GM19099 (cell line): Measurements from ENCODE around the gene DGKG.

Experiments
- POLR2A ChIP-seq: IDR thresholded peaks from 3 replicates; pipeline ENCODE4 v1.6.1; 2011; ENCODE audit warnings: low read depth; ENCODE audit not compliant: insufficient read length; ENCODE audit errors: extremely low read depth

DGKG gene

GRCh38 chr3:186133980-186134379 is 228.1 kb downstream of the DGKG start:
- no peak for TF ChIP-seq POLR2A

GRCh38 chr3:186132487-186132886 is 229.5 kb downstream of the DGKG start:
- no peak for TF ChIP-seq POLR2A

DNA sequence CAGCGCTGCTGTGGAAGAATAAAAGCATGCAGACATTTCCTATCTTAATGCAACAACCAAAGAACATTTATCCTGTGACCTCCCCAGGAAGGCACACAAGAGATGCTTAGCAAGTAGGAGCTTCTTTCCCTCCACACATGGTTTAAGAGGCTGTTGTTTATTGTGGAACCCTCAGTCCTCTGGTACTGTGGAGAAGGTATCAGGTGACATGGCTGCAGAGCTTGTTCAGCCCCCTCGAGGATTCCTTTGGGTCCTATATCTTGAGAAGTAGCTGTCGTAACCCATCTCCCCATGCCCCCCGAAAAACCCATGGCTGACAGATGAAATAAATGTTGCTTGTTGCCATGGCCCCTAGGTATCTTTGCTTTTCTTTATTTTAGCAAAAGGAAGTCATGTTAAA is 232.8 kb downstream of the DGKG start:
- TF ChIP-seq POLR2A: no peak

DNA sequence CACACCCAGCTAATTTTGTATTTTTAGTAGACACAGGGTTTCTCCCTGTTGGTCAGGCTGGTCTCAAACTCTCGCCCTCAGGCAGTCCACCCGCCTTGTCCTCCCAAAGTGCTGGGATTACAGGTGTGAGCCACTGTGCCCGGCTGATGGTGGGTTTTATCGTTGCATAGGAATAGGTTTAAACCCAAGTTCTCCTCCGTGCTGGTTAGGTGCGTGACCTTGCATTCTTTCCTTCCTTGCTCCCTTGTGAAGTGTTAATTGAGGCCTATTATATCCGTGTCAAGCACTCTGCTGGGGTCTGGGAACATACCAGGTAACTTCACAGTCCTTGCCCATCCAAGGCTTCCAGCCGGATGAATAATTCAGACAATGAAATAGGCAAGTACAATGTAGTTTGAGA is 233.9 kb downstream of the DGKG start:
- TF ChIP-seq POLR2A: no peak

DNA sequence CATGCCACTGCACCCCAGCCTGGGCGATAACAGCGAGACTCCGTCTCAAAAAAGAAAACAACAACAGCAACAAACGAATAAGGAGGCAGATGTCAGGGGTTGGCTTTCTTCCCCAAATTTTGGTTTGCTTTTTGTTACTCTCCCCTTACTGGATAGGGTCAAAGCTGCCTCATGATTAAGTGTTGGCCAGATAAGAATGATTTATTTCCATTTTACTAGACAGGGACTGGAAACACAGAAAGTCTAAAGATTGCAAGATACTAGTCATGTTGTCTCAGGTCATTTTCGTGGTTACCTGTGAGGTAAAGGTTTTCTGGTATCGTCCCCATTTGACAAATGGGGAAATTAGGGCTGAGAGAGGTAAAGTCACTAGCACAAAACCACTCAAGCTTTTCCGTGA is 234.6 kb downstream of the DGKG start:
- no peak for TF ChIP-seq POLR2A

DNA sequence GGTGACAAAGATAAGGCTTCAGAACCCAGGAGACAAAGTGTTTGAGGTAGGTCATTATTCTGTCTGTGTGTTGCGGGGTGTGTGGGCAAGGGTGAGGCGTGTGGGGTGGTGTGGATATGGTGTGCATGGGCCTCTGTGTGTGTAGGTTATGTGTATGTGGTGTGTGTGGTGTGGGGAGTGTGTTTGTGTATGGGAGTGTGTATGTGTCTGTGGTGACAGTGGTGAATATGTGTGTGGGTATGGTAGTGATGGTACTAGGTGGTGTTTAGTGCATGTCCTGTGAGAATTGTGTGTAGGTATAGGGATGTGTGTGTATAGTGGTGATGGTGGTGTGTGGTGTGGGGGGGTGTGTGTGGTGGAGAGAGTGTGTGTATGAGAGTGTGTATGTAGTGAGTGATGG is 236.9 kb downstream of the DGKG start:
- no peak for TF ChIP-seq POLR2A

DNA sequence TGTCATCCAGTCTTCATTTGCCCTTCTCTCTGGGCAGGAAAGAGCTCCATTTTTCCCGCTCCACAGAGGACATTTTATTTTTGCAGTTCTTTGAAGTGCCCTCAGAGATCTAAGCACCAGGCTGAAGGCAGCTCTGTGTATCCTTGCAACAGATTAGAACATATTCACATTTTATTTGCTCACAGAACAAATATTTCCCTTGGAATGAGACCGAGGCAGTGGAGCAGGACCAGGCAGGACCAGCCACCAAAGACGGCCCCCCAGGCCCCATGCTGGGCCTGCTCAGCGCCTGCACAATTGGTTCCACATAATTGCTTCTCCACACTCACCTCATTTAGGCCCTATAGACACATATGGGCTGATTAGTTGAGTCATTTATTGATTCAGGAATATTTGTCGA is 237.4 kb downstream of the DGKG start:
- TF ChIP-seq POLR2A: no peak

DNA sequence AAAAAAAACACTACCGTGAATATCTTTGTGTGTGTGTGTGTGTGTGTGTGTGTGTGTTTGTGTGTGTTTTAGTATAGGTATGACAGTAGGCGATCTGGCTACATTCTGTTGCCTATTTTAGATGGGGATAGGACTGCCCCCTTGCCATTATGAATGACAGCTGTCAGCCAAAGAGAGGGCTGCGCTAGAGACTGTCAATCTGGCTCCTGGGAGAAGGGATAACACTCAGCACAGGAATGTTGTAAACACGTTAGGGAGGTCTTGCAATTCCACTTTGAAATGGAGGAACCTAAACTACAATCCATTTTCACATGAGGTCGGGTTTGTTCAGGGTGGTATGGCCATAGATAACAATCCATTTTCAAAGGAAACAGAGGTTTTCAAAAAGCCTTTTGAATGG is 239.0 kb downstream of the DGKG start:
- no peak for TF ChIP-seq POLR2A

GRCh38 chr3:186121968-186122367 is 240.1 kb downstream of the DGKG start:
- TF ChIP-seq POLR2A: no peak

GRCh38 chr3:186121278-186121677 is 240.8 kb downstream of the DGKG start:
- no peak for TF ChIP-seq POLR2A

DNA sequence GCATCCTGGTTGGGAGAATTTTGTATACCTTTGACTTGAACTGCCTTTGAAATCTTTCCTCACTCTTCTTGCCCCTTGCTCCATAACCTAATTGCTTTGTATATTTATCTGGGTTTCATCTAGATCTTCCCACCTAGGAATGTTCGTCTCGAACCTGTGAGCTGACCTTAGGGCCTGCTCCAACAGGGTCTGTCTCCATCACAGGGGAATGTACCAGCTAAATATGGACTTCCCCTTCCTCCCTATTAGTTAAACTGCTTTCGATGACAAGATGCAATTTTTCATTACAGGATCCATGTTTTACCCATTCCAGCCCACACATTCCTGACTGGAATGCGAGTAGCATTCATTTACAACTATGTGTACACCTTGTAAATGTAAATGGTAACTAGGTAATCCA is 242.5 kb downstream of the DGKG start:
- TF ChIP-seq POLR2A: no peak

- no peak for TF ChIP-seq POLR2A
Observed at GRCh38 chr3:186118692-186119091, 243.3 kb downstream of the DGKG start.

DNA sequence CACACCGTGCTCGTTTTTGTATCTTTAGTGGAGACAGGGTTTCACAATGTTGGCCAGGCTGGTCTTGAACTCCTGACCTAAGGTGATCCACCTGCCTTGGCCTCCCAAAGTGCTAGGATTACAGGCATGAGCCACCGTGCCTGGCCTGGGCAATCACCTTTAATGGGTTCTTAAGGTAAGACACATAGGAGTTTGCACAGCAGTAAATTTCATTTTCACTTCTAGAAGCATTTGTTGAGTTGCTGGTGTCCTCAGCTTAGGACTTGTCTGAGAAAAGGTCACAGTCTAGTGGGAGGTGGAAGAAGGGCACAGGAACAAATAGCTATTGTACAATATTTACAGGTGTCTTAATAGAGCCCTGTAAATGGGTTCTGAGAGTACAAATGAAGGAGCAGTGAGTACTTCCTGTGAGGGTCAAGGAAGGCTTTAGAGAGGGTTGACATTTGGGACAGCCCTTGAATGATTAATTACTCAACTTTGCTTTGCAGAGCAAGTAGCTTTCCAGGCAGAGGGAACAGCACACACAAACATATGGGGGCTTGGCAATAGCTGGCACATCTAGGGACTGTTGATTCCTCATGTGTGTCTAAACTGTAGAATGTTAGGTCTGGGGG is 244.4 kb downstream of the DGKG start:
- TF ChIP-seq POLR2A: no peak

- TF ChIP-seq POLR2A: no peak
Observed at GRCh38 chr3:186115239-186115996, 246.6 kb downstream of the DGKG start.

DNA sequence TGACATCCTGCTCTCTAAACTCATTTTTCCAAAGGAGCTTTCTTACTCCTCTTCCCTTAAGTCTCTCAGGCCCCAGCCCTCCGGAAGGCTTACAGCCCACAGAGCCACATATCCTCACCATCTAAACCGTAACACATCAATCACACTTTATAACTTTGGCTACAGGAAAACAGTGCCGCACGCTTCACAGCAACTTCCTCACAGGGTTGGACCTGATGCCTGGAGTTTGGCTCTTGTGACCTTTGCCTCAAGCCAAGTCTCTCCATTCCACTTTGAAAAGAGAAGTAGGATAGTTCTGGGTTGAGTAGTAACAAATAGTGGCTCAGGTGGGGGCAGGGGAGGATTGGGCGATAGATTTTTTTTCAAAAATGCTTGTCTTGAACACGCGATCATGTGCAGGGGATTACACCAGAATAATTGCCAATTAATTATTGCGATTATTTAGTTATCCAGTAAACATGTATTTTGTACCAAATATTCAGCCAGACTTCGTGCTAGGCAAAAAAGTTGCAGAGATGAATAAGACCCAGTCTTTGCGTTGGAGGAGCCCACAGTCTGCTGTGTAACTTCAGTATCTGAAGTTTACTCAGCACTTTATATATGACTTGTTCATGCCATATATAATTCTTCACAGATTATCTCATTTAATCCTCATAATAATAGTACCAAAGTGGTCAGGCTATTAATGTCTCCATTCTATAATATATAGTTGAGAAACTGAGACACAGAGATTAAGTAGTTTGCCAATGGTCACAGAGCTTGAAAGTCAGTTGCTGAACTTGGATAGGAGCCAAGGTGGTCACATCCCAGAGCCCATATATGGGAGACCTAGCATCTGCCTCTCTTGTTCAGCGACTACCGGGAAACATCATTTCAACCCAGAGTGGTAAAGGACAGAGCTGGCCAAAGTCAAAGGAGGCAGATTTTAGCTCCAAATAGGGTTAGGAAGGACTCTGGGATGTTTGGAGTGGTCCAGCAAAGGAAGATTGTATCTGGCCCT is 250.8 kb downstream of the DGKG start:
- no peak for TF ChIP-seq POLR2A
